Body of pancreas (tissue), 4 donors: Measurements from ENCODE around the gene ACBD6.

Experiments used
- POLR2A ChIP-seq, 3 donors: fragments of 450-650 bp; IDR thresholded peaks; one replicate each; pipeline ENCODE4 v1.6.1; 2016; ENCODE audit warnings: antibody characterized with exemption in 3 of 3, mild to moderate bottlenecking in 2 of 3
- TF ChIP-seq, protein P1 (sequence below), 7 experiments: fragments of 450-650 bp in 4 of 7; fragments of 200-600 bp in 3 of 7; sonication (generic) in 3 of 7; IDR thresholded peaks; one replicate each; pipeline ENCODE4 v1.5.1; 2016 to 2019; ENCODE audit warnings: antibody characterized with exemption in 7 of 7

DNA sequence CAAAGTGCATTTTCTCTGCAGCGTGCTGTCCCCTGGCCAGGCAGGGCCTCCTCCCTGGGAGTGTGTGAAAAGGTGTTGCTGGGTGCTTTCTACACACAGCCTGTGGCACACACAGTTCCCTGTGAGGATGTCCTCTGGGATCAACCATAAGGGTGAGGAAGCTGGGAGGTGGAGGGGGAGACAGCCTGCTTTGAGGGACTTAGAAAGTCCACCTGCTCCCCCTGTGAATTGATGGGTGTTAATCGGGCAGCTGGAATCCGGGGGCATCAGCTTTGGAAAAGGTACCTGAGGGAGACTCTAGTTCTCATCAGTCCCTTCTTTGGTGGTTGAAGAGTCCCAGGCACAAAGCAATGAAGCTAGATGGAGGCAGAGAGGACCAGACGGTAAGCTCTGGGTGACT is 236.5 kb downstream of the ACBD6 start:
- TF ChIP-seq, protein P1, sequence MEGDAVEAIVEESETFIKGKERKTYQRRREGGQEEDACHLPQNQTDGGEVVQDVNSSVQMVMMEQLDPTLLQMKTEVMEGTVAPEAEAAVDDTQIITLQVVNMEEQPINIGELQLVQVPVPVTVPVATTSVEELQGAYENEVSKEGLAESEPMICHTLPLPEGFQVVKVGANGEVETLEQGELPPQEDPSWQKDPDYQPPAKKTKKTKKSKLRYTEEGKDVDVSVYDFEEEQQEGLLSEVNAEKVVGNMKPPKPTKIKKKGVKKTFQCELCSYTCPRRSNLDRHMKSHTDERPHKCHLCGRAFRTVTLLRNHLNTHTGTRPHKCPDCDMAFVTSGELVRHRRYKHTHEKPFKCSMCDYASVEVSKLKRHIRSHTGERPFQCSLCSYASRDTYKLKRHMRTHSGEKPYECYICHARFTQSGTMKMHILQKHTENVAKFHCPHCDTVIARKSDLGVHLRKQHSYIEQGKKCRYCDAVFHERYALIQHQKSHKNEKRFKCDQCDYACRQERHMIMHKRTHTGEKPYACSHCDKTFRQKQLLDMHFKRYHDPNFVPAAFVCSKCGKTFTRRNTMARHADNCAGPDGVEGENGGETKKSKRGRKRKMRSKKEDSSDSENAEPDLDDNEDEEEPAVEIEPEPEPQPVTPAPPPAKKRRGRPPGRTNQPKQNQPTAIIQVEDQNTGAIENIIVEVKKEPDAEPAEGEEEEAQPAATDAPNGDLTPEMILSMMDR (IDR thresholded peaks at IDR 0.05): no peak
- no peak for TF ChIP-seq POLR2A (IDR thresholded peaks at IDR 0.05)
